Smooth muscle cell (in vitro differentiated cells): ENCODE measurements around the gene MRPL2. TPM values are rescaled to one million over a fixed set of nuclear protein-coding genes. Genes with fewer than 3 reads are reported as not detected.
A peak's percentile ranks its signal among the peaks of the same experiment; 100 is the strongest.

ENCODE experiments used
- DNase-seq: peaks from one replicate; lab custom pipeline; 2025; ENCODE audit not compliant: unreplicated experiment; lab: John Stamatoyannopoulos, UW
- H2AFZ ChIP-seq: fragments of 200-600 bp; sonication (generic); 2 replicates; pipeline ENCODE4 v1.6.0; 2016; ENCODE audit warnings: antibody characterized with exemption, low read depth, mild to moderate bottlenecking
- H3F3A ChIP-seq: fragments of 200-600 bp; sonication (generic); 2 replicates; pipeline ENCODE4 v1.6.0; 2017; ENCODE audit warnings: antibody characterized with exemption, low read depth
- H3K27ac ChIP-seq: fragments of 200-600 bp; sonication (generic); 2 replicates; pipeline ENCODE4 v1.5.1; 2016; ENCODE audit warnings: low read depth, mild to moderate bottlenecking
- H3K27me3 ChIP-seq: fragments of 200-600 bp; sonication (generic); 2 replicates; pipeline ENCODE4 v1.6.1; 2016; ENCODE audit warnings: low read depth, mild to moderate bottlenecking
- H3K36me3 ChIP-seq: fragments of 200-600 bp; sonication (generic); 2 replicates; pipeline ENCODE4 v1.5.1; 2016; ENCODE audit warnings: low read depth
- H3K4me1 ChIP-seq: fragments of 200-600 bp; sonication (generic); 2 replicates; pipeline ENCODE4 v1.5.1; 2016; ENCODE audit warnings: low read depth
- H3K4me2 ChIP-seq: fragments of 200-600 bp; sonication (generic); 2 replicates; pipeline ENCODE4 v1.6.0; 2016; ENCODE audit warnings: mild to moderate bottlenecking
- H3K4me3 ChIP-seq: fragments of 200-600 bp; sonication (generic); 2 replicates; pipeline ENCODE4 v1.5.1; 2016; ENCODE audit warnings: mild to moderate bottlenecking
- H3K79me2 ChIP-seq: fragments of 200-600 bp; sonication (generic); 2 replicates; pipeline ENCODE4 v1.6.0; 2016; ENCODE audit warnings: low read depth, mild to moderate bottlenecking
- H3K9ac ChIP-seq: fragments of 200-600 bp; sonication (generic); 2 replicates; pipeline ENCODE4 v1.6.0; 2016; ENCODE audit warnings: low read depth
- H3K9me3 ChIP-seq: fragments of 200-600 bp; sonication (generic); replicated peaks from 2 replicates; pipeline ENCODE4 v1.5.1; 2016; ENCODE audit warnings: low read depth
- H4K20me1 ChIP-seq: fragments of 200-600 bp; sonication (generic); 2 replicates; pipeline ENCODE4 v1.6.0; 2016; ENCODE audit warnings: low read depth
- WGBS: methylation state at CpG from one replicate; pipeline ENCODE4 v1.1.7; 2016; ENCODE audit warnings: low lambda C conversion rate; 5-methylcytosine and 5-hydroxymethylcytosine counted together
- polyA plus RNA-seq: library from polyadenylated mRNA; unstranded; fragments of >200 nt; fragmentation: Nextera tagmentation; extraction: Ambion mirVana; gene quantifications from 2 replicates; pipeline ENCODE4 v1.2.1, GENCODE V29; 2016
- total RNA-seq: library from RNA; depleted of rRNA; stranded (reverse); fragments of >200 nt; gene quantifications from 2 replicates; pipeline ENCODE4 v1.2.3, GENCODE V29; 2014
- TF ChIP-seq, protein P1 (sequence below): fragments of 200-600 bp; sonication (generic); IDR thresholded peaks from 2 replicates; pipeline ENCODE4 v1.5.1; 2017; ENCODE audit warnings: borderline replicate concordance, mild to moderate bottlenecking, antibody characterized with exemption; ENCODE audit not compliant: insufficient read depth, poor library complexity, severe bottlenecking

The MRPL2 gene
- total and polyA plus RNA-seq, 2 experiments from 2014 or later: 24.0 to 112 TPM

DNA sequence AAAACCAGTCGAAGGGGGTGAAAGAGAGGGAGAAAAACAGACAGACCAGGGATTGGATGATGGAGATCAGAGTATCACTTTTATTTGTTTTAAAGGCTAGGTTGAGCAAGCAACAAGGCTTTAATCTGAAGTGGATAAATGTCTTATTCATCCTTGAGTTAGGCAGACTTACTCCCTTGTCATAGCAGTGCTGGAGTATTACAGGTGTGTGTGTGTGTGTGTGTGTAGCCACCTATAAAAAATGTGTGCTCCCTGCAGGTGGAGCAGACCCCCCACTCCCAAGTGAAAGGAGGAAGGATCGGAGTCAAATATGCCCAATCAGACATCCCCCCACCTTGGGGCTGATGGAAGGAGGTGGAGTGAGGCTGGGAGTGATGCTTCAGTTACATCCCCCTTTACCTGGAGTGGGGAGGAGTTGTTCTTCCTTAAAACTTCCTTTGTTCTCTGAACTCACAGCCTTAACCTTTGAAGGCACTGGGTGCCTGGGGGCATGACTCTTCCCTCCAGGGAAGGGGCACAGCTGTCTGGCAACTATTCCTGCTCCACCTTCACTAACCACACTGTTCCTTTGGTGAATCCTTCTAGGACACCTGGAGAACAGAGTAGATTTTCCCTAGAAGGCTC lies 44.1 kb upstream of the MRPL2 start:
- Histone ChIP-seq H2AFZ (no peak overlapping the region), H3K9me3 (no peaks in the 10 kb centered on the region), H3K4me3 (no peak overlapping the region), H4K20me1 (peaks cover 100% of the 10 kb centered on the region), H3F3A (peaks cover 15% of the 10 kb centered on the region), H3K36me3 (no peaks in the 10 kb centered on the region), H3K27ac (peak overlapping the region; percentile 20), H3K4me2 (no peak overlapping the region), H3K9ac (no peak overlapping the region), H3K27me3 (no peaks in the 10 kb centered on the region), H3K79me2 (peaks cover 100% of the 10 kb centered on the region), H3K4me1 (peaks cover 14% of the 10 kb centered on the region)
- no peak for DNase-seq
- WGBS: 71% methylated on average over 2 of the region's 2 CpGs
- TF ChIP-seq, protein P1, sequence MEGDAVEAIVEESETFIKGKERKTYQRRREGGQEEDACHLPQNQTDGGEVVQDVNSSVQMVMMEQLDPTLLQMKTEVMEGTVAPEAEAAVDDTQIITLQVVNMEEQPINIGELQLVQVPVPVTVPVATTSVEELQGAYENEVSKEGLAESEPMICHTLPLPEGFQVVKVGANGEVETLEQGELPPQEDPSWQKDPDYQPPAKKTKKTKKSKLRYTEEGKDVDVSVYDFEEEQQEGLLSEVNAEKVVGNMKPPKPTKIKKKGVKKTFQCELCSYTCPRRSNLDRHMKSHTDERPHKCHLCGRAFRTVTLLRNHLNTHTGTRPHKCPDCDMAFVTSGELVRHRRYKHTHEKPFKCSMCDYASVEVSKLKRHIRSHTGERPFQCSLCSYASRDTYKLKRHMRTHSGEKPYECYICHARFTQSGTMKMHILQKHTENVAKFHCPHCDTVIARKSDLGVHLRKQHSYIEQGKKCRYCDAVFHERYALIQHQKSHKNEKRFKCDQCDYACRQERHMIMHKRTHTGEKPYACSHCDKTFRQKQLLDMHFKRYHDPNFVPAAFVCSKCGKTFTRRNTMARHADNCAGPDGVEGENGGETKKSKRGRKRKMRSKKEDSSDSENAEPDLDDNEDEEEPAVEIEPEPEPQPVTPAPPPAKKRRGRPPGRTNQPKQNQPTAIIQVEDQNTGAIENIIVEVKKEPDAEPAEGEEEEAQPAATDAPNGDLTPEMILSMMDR: no peak

DNA sequence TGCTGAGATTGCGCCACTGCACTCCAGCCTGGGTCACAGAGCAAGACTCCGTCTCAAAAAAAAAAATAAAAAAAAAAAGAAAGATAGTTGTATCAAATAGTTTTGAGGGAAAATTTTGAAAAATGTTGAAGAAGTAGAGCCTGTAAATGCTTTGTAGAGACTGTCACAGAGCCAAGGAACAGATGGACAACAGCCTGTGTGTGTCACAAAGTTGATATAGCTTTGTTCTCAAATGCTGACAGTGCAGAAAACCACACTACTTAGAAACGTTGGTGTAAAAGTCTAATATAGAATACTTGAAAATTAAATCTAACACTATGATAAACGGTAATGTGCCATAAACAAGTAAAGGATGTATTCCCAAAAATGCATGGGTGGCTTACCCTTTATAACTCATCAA lies 42.3 kb upstream of the MRPL2 start:
- WGBS: 85% methylated on average over 4 of the region's 4 CpGs
- H3F3A ChIP-seq: peaks cover 22% of the 10 kb centered on the region
- no peak overlapping the region for H3K27ac ChIP-seq
- no peak overlapping the region for H2AFZ ChIP-seq
- H3K4me2 ChIP-seq: no peak overlapping the region
- TF ChIP-seq, protein P1: no peak
- no peak overlapping the region for H3K9ac ChIP-seq
- H3K9me3 ChIP-seq: no peaks in the 10 kb centered on the region
- H3K79me2 ChIP-seq: peaks cover 100% of the 10 kb centered on the region
- H3K27me3 ChIP-seq: no peaks in the 10 kb centered on the region
- H3K4me1 ChIP-seq: peaks cover 26% of the 10 kb centered on the region
- peaks cover 100% of the 10 kb centered on the region for H4K20me1 ChIP-seq
- no peaks in the 10 kb centered on the region for H3K36me3 ChIP-seq
- no peak overlapping the region for H3K4me3 ChIP-seq
- DNase-seq: no peak

DNA sequence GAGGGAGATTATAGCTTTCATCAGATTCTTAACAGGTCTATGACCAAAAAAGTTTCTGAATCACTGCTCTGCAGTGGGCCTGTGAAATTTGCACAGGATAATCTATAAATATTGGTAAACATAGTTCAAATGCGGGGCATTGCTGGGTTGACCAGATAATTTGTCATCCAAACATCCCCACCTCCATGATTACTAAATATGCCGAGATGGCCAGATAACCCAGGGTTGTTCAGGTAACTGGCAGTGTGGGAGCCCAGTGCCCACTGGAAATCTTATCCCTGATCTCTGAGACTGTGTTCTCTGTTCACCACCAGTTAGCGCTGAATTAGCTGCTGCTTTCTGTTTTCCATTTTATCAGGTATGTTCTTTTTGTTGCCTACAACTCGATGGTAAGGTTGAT lies 38.3 kb upstream of the MRPL2 start:
- no peak overlapping the region for H3K9ac ChIP-seq
- peaks cover 100% of the 10 kb centered on the region for H3K79me2 ChIP-seq
- peaks cover 41% of the 10 kb centered on the region for H3K4me1 ChIP-seq
- H3F3A ChIP-seq: peaks cover 46% of the 10 kb centered on the region
- H3K27ac ChIP-seq: peak overlapping the region; percentile 90
- no peaks in the 10 kb centered on the region for H3K27me3 ChIP-seq
- no peak overlapping the region for H2AFZ ChIP-seq
- no peak for DNase-seq
- peak overlapping the region; percentile 61 for H3K4me2 ChIP-seq
- no peaks in the 10 kb centered on the region for H3K36me3 ChIP-seq
- H4K20me1 ChIP-seq: peaks cover 98% of the 10 kb centered on the region
- H3K4me3 ChIP-seq: no peak overlapping the region
- no peaks in the 10 kb centered on the region for H3K9me3 ChIP-seq
- WGBS: 82% methylated on average over 4 of the region's 4 CpGs
- TF ChIP-seq, protein P1: no peak

DNA sequence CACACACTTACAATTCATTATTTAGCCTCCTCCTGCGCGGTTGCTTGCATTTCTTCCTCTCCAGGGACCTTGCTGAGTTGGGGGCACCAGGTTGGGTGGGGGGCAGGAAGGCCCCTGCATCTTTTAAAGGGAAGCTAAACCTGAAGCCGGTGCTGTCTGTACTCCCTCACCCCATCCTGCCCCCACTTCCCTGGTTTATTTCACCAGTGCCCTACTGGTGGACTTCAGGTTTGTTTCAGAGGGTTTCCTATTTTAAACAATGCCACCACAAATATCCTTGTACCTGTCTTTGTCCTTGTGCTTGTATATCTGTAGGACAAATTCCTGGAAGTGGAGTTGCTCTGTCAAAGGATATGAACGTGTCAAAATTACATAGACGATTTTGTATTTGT lies 37.9 kb upstream of the MRPL2 start:
- 50% methylated on average over 5 of the region's 5 CpGs for whole genome bisulfite sequencing
- Histone ChIP-seq H3K9me3 (no peaks in the 10 kb centered on the region), H3K4me3 (no peak overlapping the region), H4K20me1 (peaks cover 98% of the 10 kb centered on the region), H3K27ac (peak overlapping the region; percentile 90), H2AFZ (no peak overlapping the region), H3K4me1 (peaks cover 41% of the 10 kb centered on the region), H3K36me3 (no peaks in the 10 kb centered on the region), H3K4me2 (peak overlapping the region; percentile 61), H3K9ac (no peak overlapping the region), H3K79me2 (peaks cover 100% of the 10 kb centered on the region), H3F3A (peaks cover 50% of the 10 kb centered on the region), H3K27me3 (no peaks in the 10 kb centered on the region)
- TF ChIP-seq, protein P1: no peak
- no peak for DNase-seq
